Measurements from ENCODE around the gene PPIF. TPM values are rescaled to one million over a fixed set of nuclear protein-coding genes. Genes with fewer than 3 reads are reported as not detected.
A peak's percentile ranks its signal among the peaks of the same experiment; 100 is the strongest.

The PPIF gene
- total and polyA plus RNA-seq, 7 experiments from 2014 or later: 8.7 to 192 (median 24.0) TPM

DNA sequence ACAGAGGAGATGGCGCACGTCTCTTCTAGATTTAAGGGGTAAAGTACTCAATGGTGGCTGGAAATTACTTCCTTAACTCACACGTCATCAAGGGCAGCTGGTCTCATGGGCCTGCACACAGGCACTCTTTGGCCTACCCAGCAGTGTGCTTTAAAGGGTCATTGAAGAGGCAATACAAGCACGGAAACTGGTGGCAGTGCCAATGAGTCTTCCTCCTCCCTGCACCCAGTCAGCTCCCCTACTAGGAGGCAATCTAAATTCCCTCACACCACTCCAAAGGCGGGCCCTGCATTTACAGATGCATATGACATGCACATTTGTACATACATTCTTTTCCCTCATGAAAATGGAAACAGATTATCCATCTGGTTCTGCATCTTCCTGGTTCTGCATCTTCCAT is 47.4 kb downstream of the PPIF start:
- no peaks in the 10 kb centered on the region for H3K4me1 ChIP-seq (ENCODE audit: control insufficient read depth in 2 of 2, insufficient read depth in 2 of 2, low read length in 2 of 2)
- no peaks in the 10 kb centered on the region for H3K9me3 ChIP-seq (ENCODE audit: control insufficient read depth in 2 of 3, low read length in 3 of 3)
- ChIA-PET CTCF (no interaction called here), POLR2A (no interaction called here)
- ATAC-seq: no peak
- Mint-ChIP-seq H3K27me3 (peaks cover 0 to 8% (median 0%) of the 10 kb centered on the region in 5 donors), H3K4me1 (peaks cover 0 to 12% (median 4%) of the 10 kb centered on the region in 7 donors), H3K36me3 (no peaks in the 10 kb centered on the region), H3K9me3 (no peaks in the 10 kb centered on the region), H3K4me3 (no peak overlapping the region), H3K27ac (no peak overlapping the region)
- H3K4me3 ChIP-seq (ENCODE audit: low read length): no peak overlapping the region
- H3K36me3 ChIP-seq (ENCODE audit: control insufficient read depth in 2 of 3, insufficient read depth in 3 of 3, low read length in 3 of 3): no peaks in the 10 kb centered on the region
- H3K27ac ChIP-seq (ENCODE audit: low read depth, low read length): no peak overlapping the region
- H3K27me3 ChIP-seq (ENCODE audit: control insufficient read depth in 2 of 2, insufficient read depth in 2 of 2, low read length in 2 of 2): no peaks in the 10 kb centered on the region
- intact Hi-C loops (cut with micrococcal nuclease): no loop called here
- no peak for DNase-seq

GRCh38 chr10:79396520-79396919 is 49.3 kb downstream of the PPIF start:
- no peaks in the 10 kb centered on the region for H3K27me3 ChIP-seq (ENCODE audit: control insufficient read depth in 2 of 2, insufficient read depth in 2 of 2, low read length in 2 of 2)
- Mint-ChIP-seq H3K4me1 (peaks cover 0 to 12% (median 6%) of the 10 kb centered on the region in 7 donors), H3K27me3 (peaks cover 0 to 8% (median 0%) of the 10 kb centered on the region in 5 donors), H3K9me3 (no peaks in the 10 kb centered on the region), H3K36me3 (no peaks in the 10 kb centered on the region), H3K27ac (no peak overlapping the region), H3K4me3 (no peak overlapping the region)
- no peak for ATAC-seq
- POLR2A ChIA-PET: no interaction called here
- H3K36me3 ChIP-seq (ENCODE audit: control insufficient read depth in 2 of 3, insufficient read depth in 3 of 3, low read length in 3 of 3): no peaks in the 10 kb centered on the region
- no peaks in the 10 kb centered on the region for H3K9me3 ChIP-seq (ENCODE audit: control insufficient read depth in 2 of 3, low read length in 3 of 3)
- DNase-seq: no peak
- intact Hi-C loops (cut with micrococcal nuclease): no loop called here
- H3K4me3 ChIP-seq (ENCODE audit: low read length): no peak overlapping the region
- no peaks in the 10 kb centered on the region for H3K4me1 ChIP-seq (ENCODE audit: control insufficient read depth in 2 of 2, insufficient read depth in 2 of 2, low read length in 2 of 2)
- H3K27ac ChIP-seq (ENCODE audit: low read depth, low read length): no peak overlapping the region
- CTCF ChIA-PET: no interaction called here

DNA sequence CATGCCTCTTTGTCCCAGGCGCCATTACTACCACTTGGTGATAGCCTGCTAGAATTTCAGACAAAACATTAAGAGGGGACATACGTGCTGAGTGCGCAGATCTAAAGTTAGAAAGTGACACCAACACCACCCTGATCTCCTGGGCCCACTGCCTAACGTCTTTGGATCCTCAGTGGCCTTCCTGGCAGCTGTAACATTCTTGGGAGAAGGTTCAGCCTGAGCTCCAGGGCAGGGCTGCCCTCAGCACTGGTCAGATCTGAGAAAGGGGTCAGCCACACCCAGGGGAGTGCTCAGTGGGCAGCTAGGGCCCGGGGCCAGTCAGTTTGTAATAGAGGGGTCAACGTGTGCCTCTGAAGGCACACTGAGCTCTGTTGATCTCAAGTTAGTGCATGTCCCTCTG is 49.8 kb downstream of the PPIF start:
- intact Hi-C loops (cut with micrococcal nuclease): no loop called here
- Histone ChIP-seq H3K27ac (ENCODE audit: low read depth, low read length) (no peak overlapping the region), H3K9me3 (ENCODE audit: control insufficient read depth in 2 of 3, low read length in 3 of 3) (no peaks in the 10 kb centered on the region), H3K4me1 (ENCODE audit: control insufficient read depth in 2 of 2, insufficient read depth in 2 of 2, low read length in 2 of 2) (no peaks in the 10 kb centered on the region), H3K27me3 (ENCODE audit: control insufficient read depth in 2 of 2, insufficient read depth in 2 of 2, low read length in 2 of 2) (no peaks in the 10 kb centered on the region), H3K4me3 (ENCODE audit: low read length) (no peak overlapping the region), H3K36me3 (ENCODE audit: control insufficient read depth in 2 of 3, insufficient read depth in 3 of 3, low read length in 3 of 3) (no peaks in the 10 kb centered on the region)
- DNase-seq: no peak
- ATAC-seq: no peak
- no peak overlapping the region for H3K4me3 Mint-ChIP-seq
- no peak overlapping the region for H3K27ac Mint-ChIP-seq
- peaks cover 0 to 8% (median 0%) of the 10 kb centered on the region in 5 donors for H3K27me3 Mint-ChIP-seq
- H3K4me1 Mint-ChIP-seq: peaks cover 0 to 12% (median 6%) of the 10 kb centered on the region in 7 donors
- H3K9me3 Mint-ChIP-seq: no peaks in the 10 kb centered on the region
- ChIA-PET CTCF (no interaction called here), POLR2A (no interaction called here)
- no peaks in the 10 kb centered on the region for H3K36me3 Mint-ChIP-seq

DNA sequence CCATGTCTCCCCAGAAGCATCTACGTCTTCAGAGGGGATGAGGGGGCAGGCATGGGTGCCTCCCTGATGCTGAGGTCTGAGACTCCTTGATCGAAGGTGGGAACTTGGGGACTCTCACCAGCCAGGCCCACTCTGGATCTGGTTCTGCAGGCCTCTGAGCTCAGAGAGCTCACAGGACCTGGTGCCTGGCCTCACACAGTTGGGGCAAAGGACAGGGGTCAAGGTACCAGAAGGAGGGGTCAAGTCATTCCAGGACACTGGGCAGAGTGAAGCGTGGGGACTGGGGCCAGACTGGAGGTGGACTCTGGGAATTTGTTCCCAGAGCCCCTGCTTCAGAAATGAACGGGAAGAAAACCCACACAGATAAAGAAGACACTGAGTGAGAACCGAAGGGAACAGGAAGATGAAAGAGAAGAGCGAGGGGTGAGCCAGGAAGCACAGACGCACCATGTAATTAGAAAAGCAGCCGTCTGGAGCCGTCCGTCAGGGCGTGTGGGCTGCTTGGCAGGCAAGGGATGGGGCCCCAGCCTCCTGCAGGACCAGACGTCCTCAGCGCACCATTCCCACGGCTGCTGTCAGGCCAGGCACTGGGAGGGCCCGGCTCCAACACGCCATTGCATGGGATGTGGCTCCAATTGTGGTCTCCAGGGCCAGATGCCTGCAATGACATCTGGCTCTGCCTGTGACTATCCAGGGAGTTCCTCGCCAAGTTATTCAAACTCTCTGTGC is 50.5 kb downstream of the PPIF start:
- no peaks in the 10 kb centered on the region for H3K27me3 ChIP-seq (ENCODE audit: control insufficient read depth in 2 of 2, insufficient read depth in 2 of 2, low read length in 2 of 2)
- H3K27ac ChIP-seq (ENCODE audit: low read depth, low read length): no peak overlapping the region
- DNase-seq (no peak), ATAC-seq (no peak)
- H3K4me1 ChIP-seq (ENCODE audit: control insufficient read depth in 2 of 2, insufficient read depth in 2 of 2, low read length in 2 of 2): no peaks in the 10 kb centered on the region
- no peaks in the 10 kb centered on the region for H3K36me3 Mint-ChIP-seq
- no peak overlapping the region for H3K4me3 Mint-ChIP-seq
- H3K9me3 Mint-ChIP-seq: no peaks in the 10 kb centered on the region
- H3K4me3 ChIP-seq (ENCODE audit: low read length): no peak overlapping the region
- H3K27me3 Mint-ChIP-seq: peaks cover 0 to 8% (median 0%) of the 10 kb centered on the region in 5 donors
- no peaks in the 10 kb centered on the region for H3K36me3 ChIP-seq (ENCODE audit: control insufficient read depth in 2 of 3, insufficient read depth in 3 of 3, low read length in 3 of 3)
- no peaks in the 10 kb centered on the region for H3K9me3 ChIP-seq (ENCODE audit: control insufficient read depth in 2 of 3, low read length in 3 of 3)
- no peak overlapping the region for H3K27ac Mint-ChIP-seq
- intact Hi-C loops (cut with micrococcal nuclease): no loop called here
- ChIA-PET CTCF (no interaction called here), POLR2A (no interaction called here)
- peaks cover 0 to 10% (median 6%) of the 10 kb centered on the region in 7 donors for H3K4me1 Mint-ChIP-seq

DNA sequence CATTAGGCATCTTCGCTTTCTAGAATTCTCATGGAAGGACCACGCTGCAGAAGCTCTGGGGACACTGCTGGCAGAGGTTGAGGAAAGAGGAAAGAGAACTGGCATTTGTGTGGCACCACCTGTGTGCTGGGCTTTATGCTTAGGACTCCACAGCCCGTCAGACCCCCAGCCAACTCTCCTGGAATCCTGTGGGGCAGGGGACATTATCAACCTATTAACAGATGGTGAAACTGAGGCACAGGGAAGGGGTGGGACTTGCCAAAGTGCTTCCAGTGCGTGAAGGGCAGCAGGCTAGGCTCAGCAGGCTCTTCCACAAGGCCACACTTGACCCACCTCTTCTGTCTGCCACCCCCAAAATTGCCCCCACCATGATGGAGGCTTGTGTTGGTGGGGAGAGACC is 51.4 kb downstream of the PPIF start:
- ChIA-PET CTCF (no interaction called here), POLR2A (no interaction called here)
- no peak overlapping the region for H3K27ac ChIP-seq (ENCODE audit: low read depth, low read length)
- DNase-seq (no peak), ATAC-seq (no peak)
- no peaks in the 10 kb centered on the region for H3K36me3 ChIP-seq (ENCODE audit: control insufficient read depth in 2 of 3, insufficient read depth in 3 of 3, low read length in 3 of 3)
- no peaks in the 10 kb centered on the region for H3K27me3 ChIP-seq (ENCODE audit: control insufficient read depth in 2 of 2, insufficient read depth in 2 of 2, low read length in 2 of 2)
- H3K36me3 Mint-ChIP-seq: no peaks in the 10 kb centered on the region
- intact Hi-C loops (cut with micrococcal nuclease): no loop called here
- H3K4me1 ChIP-seq (ENCODE audit: control insufficient read depth in 2 of 2, insufficient read depth in 2 of 2, low read length in 2 of 2): no peaks in the 10 kb centered on the region
- H3K9me3 ChIP-seq (ENCODE audit: control insufficient read depth in 2 of 3, low read length in 3 of 3): no peaks in the 10 kb centered on the region
- H3K4me3 Mint-ChIP-seq: no peak overlapping the region
- H3K4me3 ChIP-seq (ENCODE audit: low read length): no peak overlapping the region
- no peaks in the 10 kb centered on the region for H3K9me3 Mint-ChIP-seq
- no peak overlapping the region for H3K27ac Mint-ChIP-seq
- peaks cover 0 to 9% (median 6%) of the 10 kb centered on the region in 7 donors for H3K4me1 Mint-ChIP-seq
- H3K27me3 Mint-ChIP-seq: peaks cover 0 to 8% (median 0%) of the 10 kb centered on the region in 5 donors

- H3K27ac ChIP-seq (ENCODE audit: low read depth, low read length): no peak overlapping the region
- ChIA-PET POLR2A (no interaction called here), CTCF (interaction anchor here (0.8 kb wide), 1 partner anchor 780 kb away, joined by 3 read pairs; no protein-coding TSS in a partner anchor)
- H3K9me3 Mint-ChIP-seq: no peaks in the 10 kb centered on the region
- no peak overlapping the region for H3K4me3 Mint-ChIP-seq
- ATAC-seq: peak; percentile 62
- intact Hi-C loops (cut with micrococcal nuclease): no loop called here
- no peaks in the 10 kb centered on the region for H3K27me3 ChIP-seq (ENCODE audit: control insufficient read depth in 2 of 2, insufficient read depth in 2 of 2, low read length in 2 of 2)
- H3K9me3 ChIP-seq (ENCODE audit: control insufficient read depth in 2 of 3, low read length in 3 of 3): no peaks in the 10 kb centered on the region
- no peak for DNase-seq
- H3K27ac Mint-ChIP-seq: no peak overlapping the region
- H3K4me3 ChIP-seq (ENCODE audit: low read length): no peak overlapping the region
- H3K4me1 Mint-ChIP-seq: peaks cover 0 to 11% (median 6%) of the 10 kb centered on the region in 7 donors
- H3K36me3 Mint-ChIP-seq: no peaks in the 10 kb centered on the region
- H3K27me3 Mint-ChIP-seq: peaks cover 0 to 8% (median 0%) of the 10 kb centered on the region in 5 donors
- no peaks in the 10 kb centered on the region for H3K36me3 ChIP-seq (ENCODE audit: control insufficient read depth in 2 of 3, insufficient read depth in 3 of 3, low read length in 3 of 3)
- no peaks in the 10 kb centered on the region for H3K4me1 ChIP-seq (ENCODE audit: control insufficient read depth in 2 of 2, insufficient read depth in 2 of 2, low read length in 2 of 2)
These were observed 52.1 kb downstream of the PPIF start for GRCh38 chr10:79399223-79399831.
